Endothelial cell (in vitro differentiated cells): ENCODE measurements around the gene TMEM87B. TPM values are rescaled to one million over a fixed set of nuclear protein-coding genes. Genes with fewer than 3 reads are reported as not detected.

Source experiments
- DNase-seq: peaks from one replicate; pipeline ENCODE4 v3.0.0; 2021; ENCODE audit warnings: low spot score
- H3K27ac Mint-ChIP-seq: one replicate; pipeline ENCODE4 v1.8.0; 2021; ENCODE audit warnings: mixed read lengths, inconsistent platforms; ENCODE audit not compliant: unreplicated experiment
- H3K27me3 Mint-ChIP-seq: one replicate; pipeline ENCODE4 v1.8.0; 2021; ENCODE audit warnings: mild to moderate bottlenecking, moderate library complexity, mixed read lengths, inconsistent platforms; ENCODE audit not compliant: unreplicated experiment
- H3K36me3 Mint-ChIP-seq: one replicate; pipeline ENCODE4 v1.8.0; 2021; ENCODE audit warnings: mild to moderate bottlenecking, low read depth, mixed read lengths, inconsistent platforms; ENCODE audit not compliant: unreplicated experiment
- H3K4me1 Mint-ChIP-seq: one replicate; pipeline ENCODE4 v1.8.0; 2021; ENCODE audit warnings: mild to moderate bottlenecking, mixed read lengths, inconsistent platforms; ENCODE audit not compliant: unreplicated experiment
- H3K4me3 Mint-ChIP-seq: one replicate; pipeline ENCODE4 v1.8.0; 2021; ENCODE audit warnings: mild to moderate bottlenecking, mixed read lengths, inconsistent platforms; ENCODE audit not compliant: unreplicated experiment
- H3K9me3 Mint-ChIP-seq: one replicate; pipeline ENCODE4 v1.8.0; 2021; ENCODE audit warnings: mixed read lengths, inconsistent platforms; ENCODE audit not compliant: unreplicated experiment
- total RNA-seq: library from RNA; stranded (reverse); fragmentation: NEBNext Ultra II Directional; extraction: Animal tissue kit (Norgen Biotek cat#: 25700); gene quantifications from one replicate; pipeline ENCODE4 v1.2.1, GENCODE V29; 2021; ENCODE audit not compliant: unreplicated experiment
- TF ChIP-seq, protein P1 (sequence below): fragments of 200-600 bp; sonication (generic); IDR thresholded peaks from one replicate; pipeline ENCODE4 v1.5.0; 2021; ENCODE audit warnings: antibody characterized with exemption; ENCODE audit not compliant: unreplicated experiment

The TMEM87B gene
- total RNA-seq, 1 donor from 2014 or later: 22.6 TPM

DNA sequence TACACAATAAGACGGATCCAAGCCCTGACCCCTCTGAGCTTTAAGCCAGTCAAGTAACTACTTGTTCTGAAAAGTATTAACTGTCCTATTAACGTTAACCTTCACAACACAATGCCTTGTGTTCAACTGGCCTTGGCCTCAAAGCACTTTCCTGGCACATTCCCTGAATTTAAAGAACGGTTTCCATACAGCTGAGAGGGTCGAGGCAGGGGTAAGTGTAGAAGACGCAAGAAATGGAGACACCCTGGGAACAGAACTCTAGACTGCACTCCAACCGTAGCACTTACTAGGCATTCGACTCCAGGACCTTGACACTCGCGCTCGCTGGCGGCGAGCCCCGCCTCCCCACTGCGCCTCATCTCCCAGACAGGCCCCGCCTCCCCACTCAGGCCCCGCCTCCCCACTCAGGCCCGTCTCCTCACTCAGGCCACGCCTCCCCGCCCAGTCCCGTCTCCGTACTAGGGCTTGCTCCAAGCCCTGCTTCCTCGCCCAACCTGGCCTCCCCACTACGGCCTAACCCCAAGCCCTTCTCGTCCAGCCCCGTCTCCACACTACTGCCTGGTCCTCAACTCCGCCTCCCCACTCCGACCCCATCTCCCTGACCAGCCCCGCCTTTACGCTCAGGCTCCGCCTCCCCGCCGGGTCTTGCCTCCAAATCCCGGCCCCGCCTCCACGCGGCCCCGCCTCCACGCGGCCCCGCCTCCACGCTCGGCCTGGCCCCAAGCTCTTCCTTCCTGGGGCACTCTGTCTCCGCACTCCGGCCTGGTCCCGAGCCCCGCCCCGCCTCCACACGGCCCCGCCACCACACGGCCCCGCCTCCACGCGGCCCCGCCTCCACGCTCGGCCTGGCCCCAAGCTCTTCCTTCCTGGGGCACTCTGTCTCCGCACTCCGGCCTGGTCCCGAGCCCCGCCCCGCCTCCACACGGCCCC, 887 bp upstream of the TMEM87B start:
- H3K9me3 Mint-ChIP-seq: no peaks in the 10 kb centered on the region
- DNase-seq: peak; percentile 95
- peaks cover 5% of the 10 kb centered on the region for H3K27me3 Mint-ChIP-seq
- peak overlapping the region; percentile 72 for H3K27ac Mint-ChIP-seq
- peak overlapping the region; percentile 96 for H3K4me3 Mint-ChIP-seq
- H3K36me3 Mint-ChIP-seq: peaks cover 12% of the 10 kb centered on the region
- TF ChIP-seq, protein P1, sequence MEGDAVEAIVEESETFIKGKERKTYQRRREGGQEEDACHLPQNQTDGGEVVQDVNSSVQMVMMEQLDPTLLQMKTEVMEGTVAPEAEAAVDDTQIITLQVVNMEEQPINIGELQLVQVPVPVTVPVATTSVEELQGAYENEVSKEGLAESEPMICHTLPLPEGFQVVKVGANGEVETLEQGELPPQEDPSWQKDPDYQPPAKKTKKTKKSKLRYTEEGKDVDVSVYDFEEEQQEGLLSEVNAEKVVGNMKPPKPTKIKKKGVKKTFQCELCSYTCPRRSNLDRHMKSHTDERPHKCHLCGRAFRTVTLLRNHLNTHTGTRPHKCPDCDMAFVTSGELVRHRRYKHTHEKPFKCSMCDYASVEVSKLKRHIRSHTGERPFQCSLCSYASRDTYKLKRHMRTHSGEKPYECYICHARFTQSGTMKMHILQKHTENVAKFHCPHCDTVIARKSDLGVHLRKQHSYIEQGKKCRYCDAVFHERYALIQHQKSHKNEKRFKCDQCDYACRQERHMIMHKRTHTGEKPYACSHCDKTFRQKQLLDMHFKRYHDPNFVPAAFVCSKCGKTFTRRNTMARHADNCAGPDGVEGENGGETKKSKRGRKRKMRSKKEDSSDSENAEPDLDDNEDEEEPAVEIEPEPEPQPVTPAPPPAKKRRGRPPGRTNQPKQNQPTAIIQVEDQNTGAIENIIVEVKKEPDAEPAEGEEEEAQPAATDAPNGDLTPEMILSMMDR: no peak
- peaks cover 34% of the 10 kb centered on the region for H3K4me1 Mint-ChIP-seq

DNA sequence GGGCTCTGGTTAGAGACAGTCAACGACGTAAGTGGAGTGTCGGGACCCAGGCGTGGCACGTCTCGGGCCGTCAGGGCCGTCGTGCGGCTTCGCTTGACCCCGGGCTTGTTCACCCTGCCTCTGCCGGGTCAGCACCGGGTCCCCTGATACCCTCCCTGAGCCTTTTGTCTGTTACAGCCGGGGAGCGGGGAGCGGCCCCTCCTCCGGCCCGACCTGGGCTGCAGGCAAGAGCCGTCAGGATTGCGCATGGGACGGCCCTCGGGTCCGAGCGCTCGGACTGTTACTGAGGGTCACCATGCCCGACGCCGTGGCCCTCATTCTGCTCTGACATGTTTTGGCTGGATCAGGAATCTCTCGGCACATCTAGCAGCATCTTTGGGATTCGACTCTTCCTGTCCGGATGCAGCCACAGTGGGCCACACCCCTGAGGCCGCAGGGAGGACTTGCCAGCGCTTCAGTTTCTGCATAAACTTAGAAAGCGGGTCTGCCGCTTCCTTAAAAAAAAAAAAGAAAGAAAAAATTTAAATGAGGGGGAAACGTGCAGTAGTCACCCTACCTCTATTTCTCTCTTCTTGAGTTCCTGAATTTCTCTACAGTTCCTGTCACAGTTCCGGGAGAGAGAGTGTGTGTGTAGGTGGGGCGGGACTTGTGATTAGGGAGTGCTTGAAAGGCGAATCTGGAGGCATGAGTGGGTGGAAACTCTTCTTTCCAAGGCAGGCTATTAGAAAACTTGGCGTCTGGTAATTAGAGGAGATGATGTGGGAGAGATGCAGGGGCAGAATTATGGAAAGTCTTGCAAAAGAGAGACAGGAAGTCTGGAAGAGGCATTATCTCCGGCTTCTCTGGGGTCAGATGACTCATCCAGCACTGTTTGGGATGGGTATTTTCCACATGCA, 909 bp downstream of the TMEM87B start:
- Mint-ChIP-seq H3K27me3 (peaks cover 5% of the 10 kb centered on the region), H3K27ac (peak overlapping the region; percentile 97), H3K4me1 (peaks cover 41% of the 10 kb centered on the region)

DNA sequence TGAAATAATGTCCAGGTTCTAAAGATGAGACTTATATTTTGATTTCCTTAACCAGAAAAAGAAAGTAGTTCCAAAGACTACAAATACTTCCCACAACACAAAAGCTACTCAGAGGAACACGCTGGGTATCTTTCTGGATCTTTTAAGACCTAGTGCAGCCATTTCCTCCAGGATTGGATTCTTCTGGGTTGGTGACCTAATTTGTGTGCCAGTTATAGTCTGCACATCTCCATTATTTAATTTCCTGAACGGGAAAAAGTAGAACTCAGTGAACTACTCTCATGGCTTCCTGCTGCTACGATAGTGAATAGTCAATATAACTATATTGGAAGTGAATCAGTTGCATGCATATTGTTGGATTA, 1.5 kb downstream of the TMEM87B start:
- Mint-ChIP-seq H3K9me3 (no peaks in the 10 kb centered on the region), H3K4me3 (peak overlapping the region; percentile 97), H3K36me3 (peaks cover 16% of the 10 kb centered on the region), H3K4me1 (peaks cover 46% of the 10 kb centered on the region), H3K27ac (peak overlapping the region; percentile 97), H3K27me3 (peaks cover 5% of the 10 kb centered on the region)
- TF ChIP-seq, protein P1: no peak
- no peak for DNase-seq

More for the DNA sequence above, 909 bp downstream of the TMEM87B start:
- Mint-ChIP-seq H3K4me3 (peak overlapping the region; percentile 97), H3K9me3 (no peaks in the 10 kb centered on the region), H3K36me3 (peaks cover 12% of the 10 kb centered on the region)
- DNase-seq: peak; percentile 61
- TF ChIP-seq, protein P1: no peak

DNA sequence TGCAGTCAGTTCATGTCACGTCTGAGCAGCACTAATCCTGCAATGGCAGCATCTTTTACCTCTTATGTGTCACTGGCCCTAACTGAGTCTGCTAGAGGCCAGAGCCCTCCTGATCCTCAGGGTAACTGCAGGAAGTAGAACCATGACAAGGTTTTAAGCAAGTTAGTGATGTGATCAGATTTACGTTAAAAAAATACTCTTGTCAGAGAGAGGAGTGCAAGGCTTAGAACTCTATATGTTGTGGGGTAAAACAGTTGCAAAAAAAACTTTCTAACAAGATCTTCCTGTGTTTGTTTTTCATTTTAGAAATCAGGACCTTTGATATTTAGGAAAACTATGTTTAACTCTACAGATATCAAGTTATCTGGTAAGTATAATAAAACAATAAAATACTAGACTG, 4.6 kb downstream of the TMEM87B start:
- Mint-ChIP-seq H3K27ac (no peak overlapping the region), H3K9me3 (no peaks in the 10 kb centered on the region), H3K36me3 (peaks cover 36% of the 10 kb centered on the region), H3K27me3 (peaks cover 3% of the 10 kb centered on the region), H3K4me1 (peaks cover 54% of the 10 kb centered on the region), H3K4me3 (no peak overlapping the region)
- no peak for DNase-seq
- TF ChIP-seq, protein P1: no peak
